ENCODE measurements around the gene MYPOP. TPM values are rescaled to one million over a fixed set of nuclear protein-coding genes. Genes with fewer than 3 reads are reported as not detected.

The MYPOP gene
- total RNA-seq, 1 donor from 2014 or later: 16.2 TPM

GRCh38 chr19:45918721-45919120, 16.3 kb upstream of the MYPOP start:
- H3K27ac ChIP-seq (replicated peaks): no peak overlapping the region
- no peak for TF ChIP-seq CTCF (IDR thresholded peaks at IDR 0.05; ENCODE audit: borderline replicate concordance)
- no peak overlapping the region for H3K4me3 ChIP-seq
- no peaks in the 10 kb centered on the region for H3K9me3 ChIP-seq (replicated peaks)
- no peak for DNase-seq
- intact Hi-C loops (cut with micrococcal nuclease): loop anchor here (10.0 kb wide), 1 partner anchor 86 kb away; no protein-coding TSS in a partner anchor
- peaks cover 65% of the 10 kb centered on the region for H3K27me3 ChIP-seq (ENCODE audit: low read depth)
- H3K4me1 ChIP-seq: no peaks in the 10 kb centered on the region
- no peaks in the 10 kb centered on the region for H3K36me3 ChIP-seq

- H3K27me3 ChIP-seq (ENCODE audit: low read depth): peaks cover 74% of the 10 kb centered on the region
These were observed 15.1 kb upstream of the MYPOP start for GRCh38 chr19:45917421-45918091.

GRCh38 chr19:45913874-45914830, 11.7 kb upstream of the MYPOP start, which contains the start of gene NANOS2:
Gene NANOS2, minus strand, starts transcription at chr19:45914778. Its CDS starts 85 bp downstream, at chr19:45914693.
- Histone ChIP-seq H3K36me3 (no peaks in the 10 kb centered on the region), H3K27ac (replicated peaks) (no peak within 1 kb of the TSS), H3K4me3 (no peak within 1 kb of the TSS), H3K27me3 (ENCODE audit: low read depth) (peaks cover 77% of the 10 kb centered on the region), H3K9me3 (replicated peaks) (no peaks in the 10 kb centered on the region), H3K4me1 (no peaks in the 10 kb centered on the region)
- intact Hi-C loops (cut with micrococcal nuclease): loop anchor here (10.0 kb wide), 1 partner anchor 91 kb away; no protein-coding TSS in a partner anchor
- DNase-seq: no peak
- peak; percentile 33 for TF ChIP-seq CTCF (IDR thresholded peaks at IDR 0.05; ENCODE audit: borderline replicate concordance)

More at GRCh38 chr19:45917421-45918091, 15.1 kb upstream of the MYPOP start:
- intact Hi-C loops (cut with micrococcal nuclease): loop anchor here (10.0 kb wide), 1 partner anchor 87 kb away; no protein-coding TSS in a partner anchor
- Histone ChIP-seq H3K36me3 (no peaks in the 10 kb centered on the region), H3K27ac (replicated peaks) (no peak overlapping the region), H3K4me1 (no peaks in the 10 kb centered on the region), H3K9me3 (replicated peaks) (no peaks in the 10 kb centered on the region), H3K4me3 (no peak overlapping the region)
- no peak for DNase-seq
- no peak for TF ChIP-seq CTCF (IDR thresholded peaks at IDR 0.05; ENCODE audit: borderline replicate concordance)

- Histone ChIP-seq H3K4me3 (no peak overlapping the region), H3K27me3 (ENCODE audit: low read depth) (peaks cover 50% of the 10 kb centered on the region), H3K4me1 (no peaks in the 10 kb centered on the region), H3K9me3 (replicated peaks) (no peaks in the 10 kb centered on the region), H3K36me3 (no peaks in the 10 kb centered on the region), H3K27ac (replicated peaks) (no peak overlapping the region)
- intact Hi-C loops (cut with micrococcal nuclease): loop anchor here (10.0 kb wide), 1 partner anchor 94 kb away; no protein-coding TSS in a partner anchor
- DNase-seq: no peak
- no peak for TF ChIP-seq CTCF (IDR thresholded peaks at IDR 0.05; ENCODE audit: borderline replicate concordance)
These were observed 8.9 kb upstream of the MYPOP start for GRCh38 chr19:45911291-45911690.

GRCh38 chr19:45908956-45909355, 6.5 kb upstream of the MYPOP start:
- no peaks in the 10 kb centered on the region for H3K36me3 ChIP-seq
- no peak overlapping the region for H3K27ac ChIP-seq (replicated peaks)
- H3K9me3 ChIP-seq (replicated peaks): no peaks in the 10 kb centered on the region
- intact Hi-C loops (cut with micrococcal nuclease): no loop called here
- no peak overlapping the region for H3K4me3 ChIP-seq
- TF ChIP-seq CTCF (IDR thresholded peaks at IDR 0.05; ENCODE audit: borderline replicate concordance): no peak
- H3K27me3 ChIP-seq (ENCODE audit: low read depth): peaks cover 30% of the 10 kb centered on the region
- no peaks in the 10 kb centered on the region for H3K4me1 ChIP-seq
- no peak for DNase-seq

All from left ventricle myocardium inferior (tissue), 1 donor.